Suppressor macrophage treated with lipopolysaccharide for 1 hour (primary cell): ENCODE results near the gene CHRNG.
"Not testable (repeated sequence)": the region's sequence is repeated elsewhere in the genome, so short reads cannot be mapped to it uniquely, and the experiment has no call there.

Experiments used
- DNase-seq, 3 donors: peaks; one replicate each; pipeline ENCODE4 v3.0.0-alpha.2; 2020 to 2022

CHRNG gene

DNA sequence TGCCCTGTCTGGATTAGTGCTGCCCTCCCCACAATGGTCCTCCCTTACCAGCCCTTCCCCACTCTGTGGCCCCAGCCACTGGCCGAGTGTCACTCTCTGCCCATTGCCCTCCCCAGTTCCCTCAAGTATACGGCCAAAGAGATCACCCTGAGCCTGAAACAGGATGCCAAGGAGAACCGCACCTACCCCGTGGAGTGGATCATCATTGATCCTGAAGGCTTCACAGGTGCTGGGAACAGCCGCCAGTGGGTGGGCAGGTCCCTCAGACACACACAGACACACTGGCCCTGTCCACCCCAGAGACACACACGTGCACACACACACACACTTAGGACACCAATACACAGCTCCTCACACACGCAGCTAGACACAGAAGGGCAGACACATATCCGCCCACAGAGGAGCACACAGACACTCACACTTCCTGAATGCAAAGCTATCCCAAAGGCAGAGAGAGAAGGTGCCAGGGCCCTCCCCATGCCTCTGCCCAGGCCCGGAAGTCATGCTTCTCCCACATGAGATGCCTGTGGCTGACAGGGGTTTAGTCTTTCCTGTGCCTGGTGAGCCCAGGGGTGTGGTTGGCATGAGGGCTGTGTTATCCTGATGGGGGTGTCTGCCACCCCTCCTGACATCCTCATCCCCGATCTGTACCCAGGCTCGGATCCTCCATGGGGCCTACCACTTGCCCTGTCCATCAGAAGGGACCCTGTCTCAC lies 10.6 kb upstream of the CHRNG start:
- peak; percentile 37 to 40 (median 37) for DNase-seq

DNA sequence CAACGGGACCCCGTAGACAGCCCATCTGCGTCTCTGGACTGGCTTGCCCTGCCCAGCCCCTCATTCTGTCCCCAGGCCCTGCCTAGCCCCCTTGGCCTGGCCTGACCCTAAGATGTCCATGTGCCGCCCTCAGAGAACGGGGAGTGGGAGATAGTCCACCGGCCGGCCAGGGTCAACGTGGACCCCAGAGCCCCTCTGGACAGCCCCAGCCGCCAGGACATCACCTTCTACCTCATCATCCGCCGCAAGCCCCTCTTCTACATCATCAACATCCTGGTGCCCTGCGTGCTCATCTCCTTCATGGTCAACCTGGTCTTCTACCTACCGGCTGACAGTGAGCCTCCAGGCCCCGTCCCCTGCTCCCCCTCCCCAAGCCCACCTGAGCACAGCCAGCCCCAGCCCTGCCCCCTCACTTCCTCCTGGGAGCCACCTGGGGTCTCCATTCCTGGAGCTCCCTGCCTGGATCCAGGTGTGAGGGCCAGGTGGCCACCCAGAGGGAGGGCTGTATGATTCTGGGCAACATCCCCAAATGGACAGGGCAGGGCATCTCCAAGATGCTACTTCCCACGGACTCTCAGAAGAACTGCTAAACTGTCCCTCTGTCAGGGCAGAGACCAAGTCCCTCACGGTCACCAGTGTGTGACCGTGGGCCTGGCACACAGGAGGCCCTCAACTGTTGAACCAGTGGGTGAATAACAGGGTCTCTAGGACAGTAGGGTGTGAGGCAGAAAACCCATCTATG lies 9.5 kb upstream of the CHRNG start:
- DNase-seq: no peak

DNA sequence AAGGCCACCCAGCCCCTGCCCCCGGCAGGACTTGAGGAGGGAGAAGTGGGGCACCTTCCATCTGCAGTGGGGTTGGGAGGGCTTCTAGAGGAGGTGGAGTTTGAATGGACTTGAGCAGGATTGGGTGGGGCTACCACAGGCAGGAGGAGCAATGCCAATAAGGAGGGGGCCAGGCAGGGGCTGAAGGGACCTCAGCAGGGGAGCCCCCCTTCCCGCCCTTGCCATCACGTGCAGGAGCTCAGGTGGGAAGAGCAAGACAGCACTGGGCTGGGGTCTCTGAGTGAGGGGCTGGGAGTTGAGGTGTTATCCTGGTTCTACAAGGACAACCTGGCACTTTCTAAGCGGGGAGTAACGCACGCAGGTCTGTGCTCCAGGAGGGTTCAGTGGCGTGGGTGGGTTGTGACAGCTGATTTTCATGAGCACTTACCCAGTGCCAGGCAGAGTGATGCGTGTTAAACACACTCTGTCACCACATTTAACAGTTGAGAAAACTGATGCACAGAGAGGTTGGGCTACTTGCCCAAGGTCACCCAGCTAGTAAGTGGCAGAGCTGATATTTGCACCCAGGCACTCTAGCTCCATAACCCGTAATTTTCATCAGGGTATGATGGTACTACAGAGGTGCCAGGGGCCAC lies 8.7 kb upstream of the CHRNG start:
- DNase-seq: no peak

DNA sequence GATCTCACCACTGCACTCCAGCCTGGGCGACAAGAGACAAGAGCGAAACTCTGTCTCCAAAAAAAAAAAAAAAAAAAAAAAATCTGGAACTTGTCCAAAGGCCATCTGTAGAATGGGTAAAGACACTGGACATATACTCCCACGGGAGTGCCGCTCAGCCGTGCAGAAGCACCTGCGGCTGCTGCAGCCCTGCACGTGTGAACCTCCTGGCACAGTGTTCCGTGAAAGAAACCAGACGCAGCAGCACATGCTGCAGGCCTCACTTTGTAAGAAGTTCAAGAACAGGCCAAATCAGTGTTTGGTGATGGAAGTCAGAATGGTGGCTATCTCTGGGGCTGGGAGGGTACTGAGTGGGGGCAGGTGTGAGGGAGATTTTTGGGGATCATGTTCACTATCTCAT lies 7.1 kb upstream of the CHRNG start:
- DNase-seq: no peak

DNA sequence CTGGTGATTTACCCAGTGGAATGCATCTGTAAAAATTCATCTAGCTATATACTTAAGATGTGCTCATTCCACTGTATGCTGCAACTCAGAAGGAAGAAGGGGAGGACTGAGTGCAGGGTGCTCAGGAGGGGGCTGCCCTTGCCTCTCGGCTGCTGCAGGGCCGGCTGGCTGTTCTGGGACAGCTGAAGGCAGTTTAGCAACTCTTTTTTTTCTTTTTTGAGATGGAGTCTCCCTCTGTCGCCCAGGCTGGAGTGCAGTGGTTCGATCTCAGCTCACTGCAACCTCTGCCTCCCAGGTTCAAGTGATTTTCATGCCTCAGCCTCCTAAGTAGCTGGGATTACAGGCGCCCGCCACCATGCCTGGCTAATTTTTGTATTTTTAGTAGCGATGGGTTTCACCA lies 6.7 kb upstream of the CHRNG start:
- DNase-seq: not testable (repeated sequence)

DNA sequence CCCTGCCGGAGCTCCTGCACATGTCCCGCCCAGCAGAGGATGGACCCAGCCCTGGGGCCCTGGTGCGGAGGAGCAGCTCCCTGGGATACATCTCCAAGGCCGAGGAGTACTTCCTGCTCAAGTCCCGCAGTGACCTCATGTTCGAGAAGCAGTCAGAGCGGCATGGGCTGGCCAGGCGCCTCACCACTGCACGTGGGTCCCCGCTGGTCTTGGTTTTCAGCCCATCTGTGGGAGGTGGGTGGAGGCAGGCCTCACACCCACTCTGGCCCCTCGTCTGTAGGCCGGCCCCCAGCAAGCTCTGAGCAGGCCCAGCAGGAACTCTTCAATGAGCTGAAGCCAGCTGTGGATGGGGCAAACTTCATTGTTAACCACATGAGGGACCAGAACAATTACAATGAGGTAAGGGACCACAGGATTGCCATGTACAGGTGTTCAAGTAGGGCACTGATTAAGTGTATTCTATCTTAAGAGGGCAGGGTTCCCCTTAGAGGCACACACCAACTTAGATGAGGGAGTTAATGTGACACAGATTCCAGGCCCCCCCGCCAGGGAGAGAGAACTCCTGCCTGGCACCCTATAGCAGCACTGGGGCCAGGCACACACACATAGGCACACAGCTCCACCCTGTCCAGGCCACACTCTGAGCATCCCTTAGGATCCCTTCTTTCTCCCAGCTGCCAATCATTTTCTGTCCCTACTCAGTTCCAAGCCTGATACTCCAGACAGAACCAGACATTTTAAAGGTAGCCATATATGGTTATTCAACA lies 5.4 kb upstream of the CHRNG start:
- DNase-seq: no peak

DNA sequence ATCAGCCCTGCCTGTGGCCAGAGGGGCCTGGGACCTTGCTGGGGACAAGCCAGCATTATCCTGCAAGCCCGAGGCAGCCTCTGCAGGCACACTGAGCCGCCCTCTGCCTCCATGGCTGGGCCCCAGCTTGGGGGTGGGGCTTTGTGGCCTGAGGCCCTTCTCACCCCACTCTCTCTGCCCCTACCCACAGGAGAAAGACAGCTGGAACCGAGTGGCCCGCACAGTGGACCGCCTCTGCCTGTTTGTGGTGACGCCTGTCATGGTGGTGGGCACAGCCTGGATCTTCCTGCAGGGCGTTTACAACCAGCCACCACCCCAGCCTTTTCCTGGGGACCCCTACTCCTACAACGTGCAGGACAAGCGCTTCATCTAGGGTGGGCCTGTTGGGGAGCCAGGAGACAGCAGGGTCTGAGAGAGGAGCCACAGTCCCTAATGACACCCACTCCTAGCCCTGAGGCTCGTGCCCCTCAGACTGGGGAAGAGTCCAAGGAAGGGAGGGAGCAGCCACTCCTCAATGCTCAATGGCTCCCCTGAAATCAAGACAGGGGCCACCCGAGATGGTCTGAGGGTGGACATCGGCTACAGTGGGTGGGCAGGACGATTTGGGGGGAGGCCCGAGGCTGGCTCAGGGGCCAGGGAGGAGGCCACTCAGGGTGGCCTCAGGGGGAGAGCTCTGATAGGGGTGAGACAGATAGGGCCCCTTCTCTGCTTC lies 4.4 kb upstream of the CHRNG start:
- DNase-seq: no peak

DNA sequence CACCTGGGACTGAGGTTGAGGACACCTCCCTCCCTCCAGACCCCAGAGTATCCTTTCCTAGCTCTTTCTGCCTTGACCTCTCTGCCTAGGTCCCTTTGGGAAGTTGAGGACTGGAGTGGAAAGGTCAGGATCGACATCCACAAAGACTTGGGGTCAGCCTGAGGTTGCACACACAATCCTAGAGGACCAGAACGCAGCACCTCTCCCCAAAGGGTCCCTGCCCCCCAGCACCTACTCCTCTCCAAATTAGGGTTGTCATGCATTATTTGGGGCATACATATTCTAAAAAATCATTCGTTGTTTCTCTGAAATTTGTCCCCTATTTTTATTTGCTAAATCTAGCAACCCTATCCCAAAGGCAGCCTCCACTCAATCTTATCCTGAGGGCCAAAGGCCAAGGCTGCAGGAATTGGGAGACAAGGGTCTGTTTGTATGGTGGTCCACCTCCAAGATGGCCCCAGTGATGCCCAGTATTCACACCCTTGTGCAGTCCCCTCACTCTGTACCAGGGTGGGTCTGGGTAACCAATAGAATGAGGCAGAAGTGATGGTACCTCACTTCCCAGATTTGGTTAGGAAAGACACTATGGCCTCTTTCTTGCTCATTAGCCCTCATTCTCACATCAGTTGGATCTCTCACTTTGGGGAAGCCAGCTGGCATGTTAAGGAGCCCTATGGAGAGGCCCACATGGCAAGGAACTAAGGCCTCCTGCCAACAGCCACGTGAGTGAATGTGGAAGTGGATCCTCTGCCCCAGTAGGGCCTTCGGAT lies 3.5 kb upstream of the CHRNG start:
- peak in 2 of 3 donors; percentile 26 to 38 for DNase-seq

DNA sequence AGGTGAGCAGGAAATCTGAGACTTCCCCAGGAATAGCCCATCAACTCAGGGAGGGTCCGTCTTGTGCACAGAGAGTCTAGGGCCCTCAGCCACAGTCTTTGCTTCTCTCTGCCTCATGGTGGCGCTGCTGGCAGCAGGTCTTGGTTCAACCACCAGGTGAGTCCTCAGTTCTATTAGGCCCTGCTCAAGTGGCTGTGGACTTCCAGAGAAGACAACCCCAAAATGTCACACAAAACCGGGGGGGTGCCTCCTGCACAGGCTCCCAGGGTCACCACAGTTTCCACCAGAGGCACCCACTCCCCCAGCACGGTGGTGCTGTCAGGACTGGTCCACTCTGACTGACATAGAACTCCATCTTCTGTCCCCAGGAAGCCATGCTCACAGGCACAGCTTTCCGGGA lies 2.4 kb upstream of the CHRNG start:
- DNase-seq: no peak

DNA sequence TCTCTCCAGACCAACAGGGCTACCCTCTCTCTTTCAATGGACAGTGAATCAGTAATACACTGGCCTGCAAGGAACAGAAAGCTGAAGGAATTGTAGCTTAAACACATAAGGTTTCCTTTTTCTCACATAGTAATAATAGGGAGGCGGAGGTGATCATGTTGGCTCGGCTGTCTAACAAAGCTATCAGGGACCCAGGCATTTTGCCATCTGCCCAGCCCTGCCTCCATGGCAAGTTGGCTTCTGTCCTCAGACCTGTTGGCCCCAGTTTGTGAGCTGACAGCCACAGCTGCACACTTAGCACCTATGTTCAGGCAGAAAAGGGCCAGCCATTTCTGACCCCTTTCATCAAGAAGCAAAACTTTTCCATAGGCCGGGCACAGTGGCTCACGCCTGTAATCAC lies 2.0 kb upstream of the CHRNG start:
- no peak for DNase-seq

DNA sequence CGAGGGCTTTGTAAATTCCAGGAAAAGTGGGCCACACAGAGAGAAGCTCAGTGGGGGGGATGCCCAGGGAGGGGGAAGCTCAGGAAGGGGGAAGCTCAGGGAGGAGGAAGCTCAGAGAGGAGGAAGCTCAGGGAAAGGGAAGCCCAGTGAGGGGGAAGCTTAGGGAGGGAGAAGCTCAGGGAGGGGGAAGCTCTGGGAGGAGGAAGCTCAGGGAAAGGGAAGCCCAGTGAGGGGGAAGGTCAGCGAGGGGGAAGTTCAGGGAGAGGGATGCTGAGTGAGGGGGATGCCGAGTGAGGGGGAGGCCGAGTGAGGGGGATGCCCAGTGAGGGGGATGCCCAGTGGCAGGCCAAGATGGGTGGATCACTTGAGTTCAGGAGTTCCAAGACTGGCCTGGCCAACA lies 821 bp upstream of the CHRNG start:
- peak; percentile 88 to 93 (median 88) for DNase-seq

DNA sequence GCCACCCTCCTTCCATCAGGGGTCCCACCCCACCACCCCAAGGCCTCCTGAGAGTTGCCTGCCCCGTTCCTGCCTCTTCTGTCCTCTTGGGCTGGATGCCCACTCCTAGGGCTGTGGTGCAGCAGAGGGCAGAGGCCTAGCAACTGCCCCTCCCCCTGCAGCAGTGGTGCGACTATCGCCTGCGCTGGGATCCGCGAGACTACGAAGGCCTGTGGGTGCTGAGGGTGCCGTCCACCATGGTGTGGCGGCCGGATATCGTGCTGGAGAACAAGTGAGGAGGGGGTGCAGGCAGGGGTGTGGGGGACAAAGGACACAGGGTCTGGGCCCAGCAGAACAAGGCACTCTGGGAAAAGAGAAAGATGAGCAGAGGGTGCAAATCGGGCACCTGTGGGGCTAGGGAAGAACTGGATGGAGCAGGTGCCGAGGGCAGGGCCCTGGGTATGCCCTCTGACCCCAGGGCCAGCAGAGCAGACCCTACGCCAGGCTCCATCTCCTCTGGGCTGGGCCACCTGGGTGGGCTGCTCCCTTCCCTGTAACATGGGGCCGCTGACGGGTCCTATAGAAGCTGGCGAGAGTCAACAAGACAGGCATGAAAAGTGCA lies 1.0 kb downstream of the CHRNG start:
- DNase-seq: no peak

DNA sequence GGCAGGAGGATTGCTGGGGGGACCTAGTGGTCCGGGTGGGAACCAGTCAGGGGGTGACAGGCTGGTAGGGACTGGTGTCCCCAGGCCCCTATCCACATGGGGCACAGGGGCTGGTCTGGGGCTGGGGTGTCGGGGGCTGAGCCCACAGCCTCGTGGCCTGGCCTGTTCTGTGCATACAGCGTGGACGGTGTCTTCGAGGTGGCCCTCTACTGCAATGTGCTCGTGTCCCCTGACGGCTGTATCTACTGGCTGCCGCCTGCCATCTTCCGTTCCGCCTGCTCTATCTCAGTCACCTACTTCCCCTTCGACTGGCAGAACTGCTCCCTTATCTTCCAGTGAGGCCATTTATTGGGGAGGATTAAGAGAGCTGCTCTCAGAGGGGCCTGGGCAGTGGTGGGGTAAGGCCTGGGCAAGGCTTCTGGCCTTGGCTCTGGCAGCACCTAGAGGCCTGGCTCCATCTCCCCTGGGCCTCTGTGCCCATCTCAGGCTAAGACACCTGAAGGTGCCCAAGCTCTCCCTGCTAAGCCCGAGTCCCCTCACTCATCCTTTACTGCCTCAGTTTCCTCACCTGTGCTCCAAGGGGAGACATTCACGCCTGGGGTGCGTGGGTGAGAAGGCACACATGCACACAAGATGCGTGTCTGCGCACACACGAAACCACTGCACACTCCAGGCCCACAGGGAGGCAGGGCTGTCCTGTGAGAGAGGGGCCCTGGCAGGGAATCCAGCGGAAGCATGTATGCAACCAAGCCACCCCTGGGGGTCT lies 1.9 kb downstream of the CHRNG start:
- DNase-seq: peak in 2 of 3 donors; percentile 18 to 28

DNA sequence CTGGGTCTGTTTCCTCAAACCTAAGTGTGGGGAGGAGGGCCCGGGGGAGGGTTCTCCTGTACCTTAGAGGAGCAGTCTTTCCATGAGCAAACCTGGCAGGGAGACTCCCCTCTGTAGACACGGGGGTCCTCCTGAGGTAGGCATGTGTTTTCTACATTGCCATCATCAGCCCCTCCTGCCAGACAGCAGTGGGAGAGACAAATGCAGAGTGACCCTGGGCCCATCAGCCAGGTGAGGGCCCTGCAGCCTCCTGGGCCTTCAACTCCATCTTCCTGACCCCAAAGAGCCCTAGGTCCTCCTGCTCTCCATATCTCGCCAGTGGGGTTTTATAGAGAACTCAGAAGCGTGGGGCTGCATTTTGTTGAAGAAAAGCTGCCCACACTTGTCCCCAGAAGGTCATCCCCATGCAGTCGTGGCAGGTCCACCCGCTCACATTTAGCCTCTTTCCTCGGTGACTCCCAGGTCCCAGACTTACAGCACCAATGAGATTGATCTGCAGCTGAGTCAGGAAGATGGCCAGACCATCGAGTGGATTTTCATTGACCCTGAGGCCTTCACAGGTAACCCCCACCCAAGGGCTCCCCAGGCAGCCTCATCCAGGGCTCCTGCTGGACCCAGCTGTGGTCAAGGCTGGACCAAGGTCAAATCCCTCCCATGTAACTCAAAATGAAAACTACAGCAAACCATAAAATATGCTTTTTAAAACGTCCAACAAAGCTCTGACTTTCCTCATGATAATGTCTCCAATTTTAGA lies 2.6 kb downstream of the CHRNG start:
- no peak for DNase-seq

DNA sequence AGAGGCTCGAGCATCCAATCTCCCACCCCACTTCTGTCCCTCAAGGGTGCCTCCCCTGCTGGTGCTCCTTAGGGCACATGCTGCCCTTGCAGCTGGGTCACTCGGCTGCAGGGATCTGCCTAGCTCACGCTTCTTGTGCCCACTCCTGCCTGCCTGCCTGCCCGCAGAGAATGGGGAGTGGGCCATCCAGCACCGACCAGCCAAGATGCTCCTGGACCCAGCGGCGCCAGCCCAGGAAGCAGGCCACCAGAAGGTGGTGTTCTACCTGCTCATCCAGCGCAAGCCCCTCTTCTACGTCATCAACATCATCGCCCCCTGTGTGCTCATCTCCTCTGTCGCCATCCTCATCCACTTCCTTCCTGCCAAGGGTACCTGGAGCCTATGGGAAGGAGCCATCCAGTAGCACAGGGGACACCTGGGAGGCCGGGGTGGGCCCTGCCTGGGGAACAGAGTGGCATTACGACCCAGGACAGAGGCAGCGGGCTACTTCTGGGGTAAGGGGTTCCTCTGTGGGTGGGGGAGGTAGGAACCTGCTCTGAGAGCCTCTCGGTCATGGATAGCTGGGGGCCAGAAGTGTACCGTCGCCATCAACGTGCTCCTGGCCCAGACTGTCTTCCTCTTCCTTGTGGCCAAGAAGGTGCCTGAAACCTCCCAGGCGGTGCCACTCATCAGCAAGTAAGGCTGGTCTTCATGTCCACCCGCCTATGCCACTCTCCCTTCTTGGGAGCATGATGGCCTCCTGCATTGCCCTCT lies 3.4 kb downstream of the CHRNG start:
- no peak for DNase-seq

DNA sequence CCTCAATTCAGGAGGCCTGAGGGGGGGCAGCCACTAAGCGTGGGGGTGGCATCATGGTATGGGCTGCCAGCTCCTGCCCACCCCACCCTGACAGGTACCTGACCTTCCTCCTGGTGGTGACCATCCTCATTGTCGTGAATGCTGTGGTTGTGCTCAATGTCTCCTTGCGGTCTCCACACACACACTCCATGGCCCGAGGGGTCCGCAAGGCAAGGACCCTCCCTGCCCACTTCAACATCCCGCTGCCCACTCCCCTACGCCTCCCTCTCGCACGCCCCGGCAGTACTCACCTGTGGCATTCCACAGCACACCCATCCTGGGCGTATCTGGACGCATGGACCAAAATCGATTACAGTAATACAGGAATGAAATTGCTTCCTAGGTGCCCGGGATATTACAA lies 4.0 kb downstream of the CHRNG start:
- DNase-seq: no peak

DNA sequence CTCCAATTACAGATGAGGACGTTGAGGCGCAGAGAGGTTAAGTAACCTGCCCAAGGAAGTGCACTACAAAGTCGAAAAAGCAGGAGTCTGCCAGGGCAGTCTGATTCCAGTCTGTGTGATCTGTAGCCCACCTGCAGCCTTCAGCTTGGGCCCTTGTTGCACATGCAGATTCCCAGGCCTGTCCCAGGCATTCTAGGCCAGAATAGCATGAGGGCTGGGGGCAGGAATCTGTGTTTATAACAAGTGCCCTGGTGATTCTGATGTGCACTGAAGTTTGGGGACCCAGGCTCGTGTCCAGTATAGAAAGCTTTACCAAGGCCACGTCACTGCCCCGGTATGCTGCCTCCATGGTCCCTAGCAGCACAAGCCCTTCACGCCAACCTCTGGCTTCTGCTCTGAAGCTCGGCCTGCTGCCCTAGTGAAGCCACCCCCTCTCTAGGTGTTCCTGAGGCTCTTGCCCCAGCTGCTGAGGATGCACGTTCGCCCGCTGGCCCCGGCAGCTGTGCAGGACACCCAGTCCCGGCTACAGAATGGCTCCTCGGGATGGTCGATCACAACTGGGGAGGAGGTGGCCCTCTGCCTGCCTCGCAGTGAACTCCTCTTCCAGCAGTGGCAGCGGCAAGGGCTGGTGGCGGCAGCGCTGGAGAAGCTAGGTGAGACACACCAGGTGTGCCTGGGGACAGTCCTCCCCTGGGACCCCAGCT lies 4.6 kb downstream of the CHRNG start:
- no peak for DNase-seq

DNA sequence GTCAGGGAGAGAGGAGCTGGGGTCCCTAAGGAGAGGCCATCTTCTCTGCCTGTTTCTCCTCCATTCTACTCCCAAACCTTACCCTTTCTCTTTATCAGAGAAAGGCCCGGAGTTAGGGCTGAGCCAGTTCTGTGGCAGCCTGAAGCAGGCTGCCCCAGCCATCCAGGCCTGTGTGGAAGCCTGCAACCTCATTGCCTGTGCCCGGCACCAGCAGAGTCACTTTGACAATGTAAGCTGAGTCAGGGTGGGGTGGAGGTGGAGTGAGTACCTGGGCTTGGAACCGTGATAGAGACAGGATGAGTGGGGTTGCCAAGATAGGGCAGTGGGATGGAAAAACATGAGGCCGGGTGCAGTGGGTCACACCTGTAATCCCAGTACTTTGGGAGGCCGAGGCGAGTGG lies 5.2 kb downstream of the CHRNG start:
- no peak for DNase-seq
